GM12892 (cell line): ENCODE data around the gene IL18BP.

Source experiments
- POLR2A ChIP-seq: IDR thresholded peaks from 2 replicates; pipeline ENCODE4 v1.6.1; 2011; ENCODE audit warnings: low read depth, low read length, control low read depth
- POLR2AphosphoS5 ChIP-seq: IDR thresholded peaks from 2 replicates; pipeline ENCODE4 v1.6.1; 2011; ENCODE audit warnings: low read depth, low read length, control low read depth

DNA sequence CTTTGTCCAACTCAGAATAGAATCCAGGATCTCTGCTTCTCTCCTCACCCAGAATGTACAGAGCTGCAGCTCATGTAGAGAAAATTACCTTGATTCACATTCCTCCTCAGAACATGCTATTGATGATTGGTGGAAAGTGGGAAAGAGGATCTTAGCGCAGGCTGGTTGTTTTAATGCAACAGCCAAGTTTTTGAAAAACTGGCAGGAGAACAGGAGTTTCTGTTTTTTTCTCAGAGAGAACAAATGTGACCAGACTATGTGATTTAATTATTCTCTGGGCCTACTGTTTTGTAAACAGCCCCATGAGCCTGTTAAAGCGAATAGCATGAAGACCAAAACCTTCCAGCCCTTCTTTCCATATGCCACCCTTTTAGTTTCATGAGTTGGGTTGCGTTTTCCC lies 19.1 kb upstream of the IL18BP start:
- TF ChIP-seq POLR2AphosphoS5 (no peak), POLR2A (no peak)
